ENCODE data around the gene CRABP2. TPM values are rescaled to one million over a fixed set of nuclear protein-coding genes. Genes with fewer than 3 reads are reported as not detected.

CRABP2 gene
- total and polyA plus RNA-seq, 2 of the 13 experiments (the other 11 are each of a cell fraction or from before 2014, with no cell fraction given): 0.40 to 0.60 TPM

GRCh38 chr1:156749419-156750118 lies 44.2 kb upstream of the CRABP2 start (continued):
- TF ChIP-seq ZNF768 (CRISPR knock-in tag; IDR thresholded peaks at IDR 0.05) (no peak), HMG20A (CRISPR knock-in tag; IDR thresholded peaks at IDR 0.05; ENCODE audit: borderline replicate concordance) (no peak), ZNF296 (CRISPR knock-in tag; conservative IDR thresholded peaks at IDR 0.05) (no peak), FOSL1 (CRISPR knock-in tag; IDR thresholded peaks at IDR 0.05; ENCODE audit: borderline replicate concordance) (no peak), JDP2 (CRISPR knock-in tag; IDR thresholded peaks at IDR 0.05; ENCODE audit: borderline replicate concordance) (no peak), YY1 (IDR thresholded peaks at IDR 0.05; ENCODE audit: insufficient read depth, insufficient replicate concordance, low read depth, low read length) (no peak), ZBTB21 (CRISPR knock-in tag; IDR thresholded peaks at IDR 0.05) (no peak), CCAR2 (optimal IDR thresholded peaks at IDR 0.05; ENCODE audit: low read depth, low read length) (no peak), PREB (CRISPR knock-in tag; IDR thresholded peaks at IDR 0.05) (no peak), FLYWCH1 (CRISPR knock-in tag; IDR thresholded peaks at IDR 0.05) (no peak), ZNF256 (CRISPR knock-in tag; conservative IDR thresholded peaks at IDR 0.05) (no peak), TCF7 (IDR thresholded peaks at IDR 0.05; ENCODE audit: low read depth) (peak; percentile 29; the same call in 1 of the 2 replicates), ZNF713 (CRISPR knock-in tag; IDR thresholded peaks at IDR 0.05) (no peak), MXI1 (IDR thresholded peaks at IDR 0.05; ENCODE audit: borderline replicate concordance, low read depth, low read length) (no peak; the same call in 2 of the 3 replicates)
- TF ChIP-seq, protein P1, sequence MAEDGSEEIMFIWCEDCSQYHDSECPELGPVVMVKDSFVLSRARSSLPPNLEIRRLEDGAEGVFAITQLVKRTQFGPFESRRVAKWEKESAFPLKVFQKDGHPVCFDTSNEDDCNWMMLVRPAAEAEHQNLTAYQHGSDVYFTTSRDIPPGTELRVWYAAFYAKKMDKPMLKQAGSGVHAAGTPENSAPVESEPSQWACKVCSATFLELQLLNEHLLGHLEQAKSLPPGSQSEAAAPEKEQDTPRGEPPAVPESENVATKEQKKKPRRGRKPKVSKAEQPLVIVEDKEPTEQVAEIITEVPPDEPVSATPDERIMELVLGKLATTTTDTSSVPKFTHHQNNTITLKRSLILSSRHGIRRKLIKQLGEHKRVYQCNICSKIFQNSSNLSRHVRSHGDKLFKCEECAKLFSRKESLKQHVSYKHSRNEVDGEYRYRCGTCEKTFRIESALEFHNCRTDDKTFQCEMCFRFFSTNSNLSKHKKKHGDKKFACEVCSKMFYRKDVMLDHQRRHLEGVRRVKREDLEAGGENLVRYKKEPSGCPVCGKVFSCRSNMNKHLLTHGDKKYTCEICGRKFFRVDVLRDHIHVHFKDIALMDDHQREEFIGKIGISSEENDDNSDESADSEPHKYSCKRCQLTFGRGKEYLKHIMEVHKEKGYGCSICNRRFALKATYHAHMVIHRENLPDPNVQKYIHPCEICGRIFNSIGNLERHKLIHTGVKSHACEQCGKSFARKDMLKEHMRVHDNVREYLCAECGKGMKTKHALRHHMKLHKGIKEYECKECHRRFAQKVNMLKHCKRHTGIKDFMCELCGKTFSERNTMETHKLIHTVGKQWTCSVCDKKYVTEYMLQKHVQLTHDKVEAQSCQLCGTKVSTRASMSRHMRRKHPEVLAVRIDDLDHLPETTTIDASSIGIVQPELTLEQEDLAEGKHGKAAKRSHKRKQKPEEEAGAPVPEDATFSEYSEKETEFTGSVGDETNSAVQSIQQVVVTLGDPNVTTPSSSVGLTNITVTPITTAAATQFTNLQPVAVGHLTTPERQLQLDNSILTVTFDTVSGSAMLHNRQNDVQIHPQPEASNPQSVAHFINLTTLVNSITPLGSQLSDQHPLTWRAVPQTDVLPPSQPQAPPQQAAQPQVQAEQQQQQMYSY (CRISPR knock-in tag; IDR thresholded peaks at IDR 0.05): no peak
- TF ChIP-seq, protein P2, sequence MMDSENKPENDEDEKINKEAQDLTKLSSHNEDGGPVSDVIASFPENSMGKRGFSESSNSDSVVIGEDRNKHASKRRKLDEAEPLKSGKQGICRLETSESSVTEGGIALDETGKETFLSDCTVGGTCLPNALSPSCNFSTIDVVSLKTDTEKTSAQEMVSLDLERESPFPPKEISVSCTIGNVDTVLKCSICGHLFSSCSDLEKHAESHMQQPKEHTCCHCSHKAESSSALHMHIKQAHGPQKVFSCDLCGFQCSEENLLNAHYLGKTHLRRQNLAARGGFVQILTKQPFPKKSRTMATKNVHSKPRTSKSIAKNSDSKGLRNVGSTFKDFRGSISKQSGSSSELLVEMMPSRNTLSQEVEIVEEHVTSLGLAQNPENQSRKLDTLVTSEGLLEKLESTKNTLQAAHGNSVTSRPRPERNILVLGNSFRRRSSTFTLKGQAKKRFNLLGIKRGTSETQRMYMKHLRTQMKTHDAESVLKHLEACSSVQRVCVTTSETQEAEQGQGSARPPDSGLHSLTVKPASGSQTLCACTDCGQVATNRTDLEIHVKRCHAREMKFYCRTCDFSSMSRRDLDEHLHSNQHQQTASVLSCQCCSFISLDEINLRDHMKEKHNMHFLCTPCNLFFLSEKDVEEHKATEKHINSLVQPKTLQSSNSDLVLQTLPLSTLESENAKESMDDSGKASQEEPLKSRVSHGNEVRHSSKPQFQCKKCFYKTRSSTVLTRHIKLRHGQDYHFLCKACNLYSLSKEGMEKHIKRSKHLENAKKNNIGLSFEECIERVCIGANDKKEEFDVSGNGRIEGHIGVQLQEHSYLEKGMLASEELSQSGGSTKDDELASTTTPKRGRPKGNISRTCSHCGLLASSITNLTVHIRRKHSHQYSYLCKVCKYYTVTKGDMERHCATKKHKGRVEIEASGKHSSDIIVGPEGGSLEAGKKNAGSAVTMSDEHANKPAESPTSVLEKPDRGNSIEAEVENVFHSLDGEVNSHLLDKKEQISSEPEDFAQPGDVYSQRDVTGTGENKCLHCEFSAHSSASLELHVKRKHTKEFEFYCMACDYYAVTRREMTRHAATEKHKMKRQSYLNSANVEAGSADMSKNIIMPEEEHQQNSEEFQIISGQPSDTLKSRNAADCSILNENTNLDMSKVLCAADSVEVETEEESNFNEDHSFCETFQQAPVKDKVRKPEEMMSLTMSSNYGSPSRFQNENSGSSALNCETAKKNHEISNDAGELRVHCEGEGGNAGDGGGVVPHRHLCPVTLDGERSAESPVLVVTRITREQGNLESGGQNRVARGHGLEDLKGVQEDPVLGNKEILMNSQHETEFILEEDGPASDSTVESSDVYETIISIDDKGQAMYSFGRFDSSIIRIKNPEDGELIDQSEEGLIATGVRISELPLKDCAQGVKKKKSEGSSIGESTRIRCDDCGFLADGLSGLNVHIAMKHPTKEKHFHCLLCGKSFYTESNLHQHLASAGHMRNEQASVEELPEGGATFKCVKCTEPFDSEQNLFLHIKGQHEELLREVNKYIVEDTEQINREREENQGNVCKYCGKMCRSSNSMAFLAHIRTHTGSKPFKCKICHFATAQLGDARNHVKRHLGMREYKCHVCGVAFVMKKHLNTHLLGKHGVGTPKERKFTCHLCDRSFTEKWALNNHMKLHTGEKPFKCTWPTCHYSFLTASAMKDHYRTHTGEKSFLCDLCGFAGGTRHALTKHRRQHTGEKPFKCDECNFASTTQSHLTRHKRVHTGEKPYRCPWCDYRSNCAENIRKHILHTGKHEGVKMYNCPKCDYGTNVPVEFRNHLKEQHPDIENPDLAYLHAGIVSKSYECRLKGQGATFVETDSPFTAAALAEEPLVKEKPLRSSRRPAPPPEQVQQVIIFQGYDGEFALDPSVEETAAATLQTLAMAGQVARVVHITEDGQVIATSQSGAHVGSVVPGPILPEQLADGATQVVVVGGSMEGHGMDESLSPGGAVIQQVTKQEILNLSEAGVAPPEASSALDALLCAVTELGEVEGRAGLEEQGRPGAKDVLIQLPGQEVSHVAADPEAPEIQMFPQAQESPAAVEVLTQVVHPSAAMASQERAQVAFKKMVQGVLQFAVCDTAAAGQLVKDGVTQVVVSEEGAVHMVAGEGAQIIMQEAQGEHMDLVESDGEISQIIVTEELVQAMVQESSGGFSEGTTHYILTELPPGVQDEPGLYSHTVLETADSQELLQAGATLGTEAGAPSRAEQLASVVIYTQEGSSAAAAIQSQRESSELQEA (CRISPR knock-in tag; IDR thresholded peaks at IDR 0.05; ENCODE audit: not compliant biosample characterization): no peak
